Thymus (tissue), 11 donors: ENCODE measurements around the gene CD226. TPM values are rescaled to one million over a fixed set of nuclear protein-coding genes. Genes with fewer than 3 reads are reported as not detected.
"Not testable (repeated sequence)": the region's sequence is repeated elsewhere in the genome, so short reads cannot be mapped to it uniquely, and the experiment has no call there.

Experiments used
- DNase-seq, 9 donors: peaks; one replicate each; pipeline ENCODE4 v3.0.0-alpha.2; 2013; ENCODE audit warnings: low spot score in 9 of 9, low read depth in 6 of 9, missing footprints in 1 of 9
- H3K27ac ChIP-seq, 2 donors: one replicate each; pipeline ENCODE4 v1.5.1; 2013; ENCODE audit warnings: control low read depth in 1 of 2, low read depth in 1 of 2, low read length in 1 of 2, mild to moderate bottlenecking in 1 of 2, moderate library complexity in 1 of 2
- H3K27me3 ChIP-seq, 2 donors: one replicate each; pipeline ENCODE4 v1.5.1; 2013; ENCODE audit warnings: low read length in 1 of 2; ENCODE audit not compliant: control insufficient read depth in 2 of 2, insufficient read depth in 1 of 2
- H3K36me3 ChIP-seq, 2 donors: one replicate each; pipeline ENCODE4 v1.5.1; 2013; ENCODE audit warnings: low read length in 1 of 2, mild to moderate bottlenecking in 1 of 2, moderate library complexity in 1 of 2; ENCODE audit not compliant: control insufficient read depth in 2 of 2, insufficient read depth in 2 of 2
- H3K4me1 ChIP-seq, 2 donors: one replicate each; pipeline ENCODE4 v1.5.1; 2013; ENCODE audit warnings: low read length in 2 of 2; ENCODE audit not compliant: control insufficient read depth in 2 of 2, insufficient read depth in 2 of 2
- H3K4me3 ChIP-seq, 2 donors: one replicate each; pipeline ENCODE4 v1.5.1; 2013; ENCODE audit warnings: low read length in 2 of 2, control low read depth in 1 of 2, mild to moderate bottlenecking in 1 of 2
- H3K9me3 ChIP-seq, 2 donors: one replicate each; pipeline ENCODE4 v1.5.1; 2013; ENCODE audit warnings: low read length in 1 of 2, mild to moderate bottlenecking in 1 of 2; ENCODE audit not compliant: control insufficient read depth in 2 of 2, insufficient read depth in 1 of 2
- WGBS: extraction: QIAGEN DNeasy Blood & Tissue Kit; methylation state at CpG from one replicate; pipeline ENCODE4 v1.1.7; 2013; 5-methylcytosine and 5-hydroxymethylcytosine counted together
- polyA plus RNA-seq: library from polyadenylated mRNA; stranded (reverse); fragments of 200-250 nt; gene quantifications from one replicate; pipeline ENCODE4 v1.2.3, GENCODE V29; 2013
- total RNA-seq: library from RNA; stranded (reverse); fragments of 120-200 nt; gene quantifications from one replicate; pipeline ENCODE4 v1.2.4, GENCODE V29; 2013
- donor health status: healthy.

Gene CD226
- total and polyA plus RNA-seq, 2 donors, result 4.1 to 16.7 TPM

- Histone ChIP-seq H3K27ac (no peak overlapping the region), H3K9me3 (peaks cover 0 to 3% of the 10 kb centered on the region in 2 donors), H3K36me3 (peaks cover 0 to 5% of the 10 kb centered on the region in 2 donors), H3K4me3 (no peak overlapping the region), H3K27me3 (no peaks in the 10 kb centered on the region), H3K4me1 (peaks cover 0 to 3% of the 10 kb centered on the region in 2 donors)
- DNase-seq, result no peak
- WGBS, result 41% methylated on average over 2 of the region's 2 CpGs
These were observed 34.3 kb upstream of the CD226 start for GRCh38 chr18:69981948-69982347.

DNA sequence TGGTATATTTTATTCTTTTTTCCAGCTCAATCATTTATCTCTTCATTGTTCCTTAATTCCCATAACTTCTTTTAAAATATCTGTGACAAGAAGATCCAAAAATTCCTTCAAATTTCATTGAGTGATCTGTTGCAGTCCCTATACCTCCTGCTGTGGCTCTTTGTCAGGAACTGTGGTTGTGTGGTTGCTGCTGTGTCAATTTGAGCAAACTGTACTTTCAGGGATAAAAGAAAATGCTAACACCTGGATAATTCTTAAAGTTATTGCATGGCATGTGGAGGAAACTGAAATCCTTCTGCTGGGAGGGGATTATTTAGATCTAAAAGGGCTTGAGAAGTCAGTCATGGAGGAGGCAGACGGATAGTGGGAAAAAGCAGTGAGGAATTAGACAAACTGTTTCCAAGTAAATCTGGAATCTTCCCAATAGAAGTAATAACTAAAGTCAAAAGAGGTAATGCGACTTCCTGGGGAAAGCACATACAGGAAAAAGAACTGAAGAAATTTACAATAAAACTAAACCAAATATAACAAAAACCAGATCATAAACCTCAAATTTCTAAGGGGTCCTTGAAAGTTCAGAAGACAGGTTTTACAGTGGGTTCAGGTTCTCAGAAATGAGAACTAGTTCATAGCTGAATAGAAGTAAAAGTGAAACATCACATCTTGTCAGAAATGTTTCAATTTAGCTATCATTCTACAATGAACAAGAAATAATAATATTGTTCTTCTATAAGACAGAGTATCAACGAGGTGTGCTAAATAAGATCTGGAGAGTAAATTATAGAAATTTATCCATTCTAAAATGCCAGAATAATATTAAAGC lies 33.5 kb upstream of the CD226 start:
- 90% methylated on average over 3 of the region's 3 CpGs for WGBS
- H3K9me3 ChIP-seq, result peaks cover 0 to 9% of the 10 kb centered on the region in 2 donors
- no peak overlapping the region for H3K27ac ChIP-seq
- H3K4me1 ChIP-seq, result peaks cover 0 to 3% of the 10 kb centered on the region in 2 donors
- H3K27me3 ChIP-seq, result no peaks in the 10 kb centered on the region
- DNase-seq, result no peak
- peaks cover 0 to 5% of the 10 kb centered on the region in 2 donors for H3K36me3 ChIP-seq
- no peak overlapping the region for H3K4me3 ChIP-seq

- no peak for DNase-seq
- peaks cover 0 to 10% of the 10 kb centered on the region in 2 donors for H3K9me3 ChIP-seq
- H3K4me3 ChIP-seq, result no peak overlapping the region
- no peak overlapping the region for H3K27ac ChIP-seq
- 68% methylated on average over 4 of the region's 4 CpGs for WGBS
- H3K27me3 ChIP-seq, result no peaks in the 10 kb centered on the region
- H3K36me3 ChIP-seq, result peaks cover 0 to 5% of the 10 kb centered on the region in 2 donors
- H3K4me1 ChIP-seq, result peaks cover 0 to 3% of the 10 kb centered on the region in 2 donors
These were observed 32.8 kb upstream of the CD226 start for GRCh38 chr18:69980509-69980908.

DNA sequence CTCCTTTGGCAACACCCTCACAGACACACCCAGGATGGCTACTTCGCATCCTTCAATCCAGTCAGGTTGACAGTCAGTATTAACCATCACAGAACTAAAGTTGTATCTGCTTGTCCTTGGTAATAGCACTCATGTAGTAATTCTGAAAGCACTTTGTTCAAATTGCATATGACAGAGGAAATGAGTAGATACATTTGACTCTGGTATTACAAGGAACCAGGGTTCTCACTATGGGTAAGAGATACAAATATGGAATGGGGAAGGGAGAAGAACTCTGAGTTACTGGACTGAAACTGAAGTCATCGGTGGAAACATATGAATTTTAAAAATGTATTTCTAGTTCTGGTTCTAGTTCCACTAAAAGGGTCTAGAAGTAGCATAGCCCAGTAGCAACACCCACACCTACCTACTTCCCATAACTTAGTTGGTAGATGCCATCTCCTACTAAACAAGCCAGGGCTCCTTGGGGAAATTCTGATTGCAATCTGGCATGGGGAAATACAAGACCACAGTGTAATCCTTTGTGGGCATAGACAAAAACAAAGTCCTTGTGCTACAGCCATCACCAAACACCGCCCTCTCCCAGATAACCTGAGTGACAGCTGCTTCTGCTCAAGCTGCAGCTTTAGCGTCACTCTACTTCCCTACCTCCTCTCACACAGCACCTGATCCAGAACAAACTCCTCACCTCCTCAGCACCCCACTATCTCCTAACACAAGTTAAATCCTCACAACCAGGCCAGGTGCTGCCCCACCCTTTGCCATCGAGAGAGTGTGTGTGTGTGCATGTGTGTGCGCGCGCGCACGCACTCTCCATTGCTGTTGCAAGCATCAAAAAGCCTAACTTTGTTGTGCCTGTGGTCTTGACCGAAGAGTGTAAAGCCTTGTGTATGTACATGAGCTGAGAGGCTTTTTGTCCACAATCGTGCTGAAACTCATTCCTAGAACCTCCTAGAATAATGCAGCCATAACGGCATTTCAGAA lies 31.4 kb upstream of the CD226 start:
- H3K9me3 ChIP-seq, result peaks cover 0 to 10% of the 10 kb centered on the region in 2 donors
- WGBS, result 94% methylated on average over 13 of the region's 13 CpGs
- peaks cover 0 to 4% of the 10 kb centered on the region in 2 donors for H3K36me3 ChIP-seq
- H3K27me3 ChIP-seq, result no peaks in the 10 kb centered on the region
- no peak overlapping the region for H3K27ac ChIP-seq
- no peak overlapping the region for H3K4me3 ChIP-seq
- DNase-seq, result peak in 1 of 9 donors; percentile 10
- peaks cover 0 to 3% of the 10 kb centered on the region in 2 donors for H3K4me1 ChIP-seq

- WGBS, result 96% methylated on average over 4 of the region's 4 CpGs
These were observed 27.6 kb upstream of the CD226 start for GRCh38 chr18:69975294-69975693.

DNA sequence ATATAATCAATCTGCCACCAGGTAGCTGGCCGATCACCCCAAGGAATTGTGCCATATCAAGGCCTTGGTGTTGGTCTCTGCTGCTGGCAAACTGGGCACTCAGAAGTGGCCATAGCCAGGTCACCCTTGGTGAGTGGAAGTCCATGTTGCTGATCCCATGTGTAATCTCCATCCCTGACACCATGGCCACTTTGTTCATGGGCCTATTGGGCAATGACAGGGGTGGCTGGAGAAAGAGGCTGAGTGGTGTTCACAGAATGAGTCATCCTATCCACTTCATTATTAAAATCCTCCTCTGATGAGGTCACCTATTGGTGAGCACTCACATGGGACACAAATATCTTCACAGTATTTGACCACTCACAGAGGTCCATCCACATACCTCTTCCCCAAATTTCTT lies 26.7 kb upstream of the CD226 start:
- Histone ChIP-seq H3K4me1 (no peaks in the 10 kb centered on the region), H3K36me3 (no peaks in the 10 kb centered on the region), H3K27me3 (no peaks in the 10 kb centered on the region), H3K9me3 (peaks cover 0 to 10% of the 10 kb centered on the region in 2 donors), H3K4me3 (no peak overlapping the region), H3K27ac (no peak overlapping the region)
- WGBS, result 96% methylated on average over 1 of the region's 1 CpG
- DNase-seq, result no peak

More at GRCh38 chr18:69975294-69975693, 27.6 kb upstream of the CD226 start:
- not testable (repeated sequence) for H3K4me3 ChIP-seq, H3K9me3 ChIP-seq, H3K27ac ChIP-seq, H3K36me3 ChIP-seq, H3K27me3 ChIP-seq, H3K4me1 ChIP-seq, DNase-seq

DNA sequence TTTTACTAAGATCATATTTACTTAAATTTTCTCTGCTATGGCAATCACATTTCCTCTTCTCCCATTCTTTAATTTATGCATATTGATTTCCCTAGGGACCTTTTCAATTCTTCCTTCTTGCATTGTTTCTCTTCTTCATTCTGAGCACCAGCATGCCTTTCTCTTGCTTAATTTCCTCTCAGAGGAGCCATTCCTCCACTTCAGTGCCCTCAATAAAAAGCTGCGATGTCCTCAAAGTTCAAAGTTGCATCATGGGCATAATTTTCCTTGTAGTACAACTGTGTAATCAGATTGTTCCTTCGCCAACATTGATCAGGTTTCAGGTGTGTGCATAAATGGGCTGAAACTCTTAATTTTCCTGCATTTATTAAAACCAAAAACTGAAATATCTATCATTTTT lies 21.8 kb upstream of the CD226 start:
- no peak for DNase-seq
- Histone ChIP-seq H3K27ac (no peak overlapping the region), H3K27me3 (no peaks in the 10 kb centered on the region), H3K9me3 (no peaks in the 10 kb centered on the region), H3K4me3 (no peak overlapping the region), H3K4me1 (peaks cover 2 to 14% of the 10 kb centered on the region in 2 donors), H3K36me3 (no peaks in the 10 kb centered on the region)
- WGBS, result 95% methylated on average over 2 of the region's 2 CpGs

DNA sequence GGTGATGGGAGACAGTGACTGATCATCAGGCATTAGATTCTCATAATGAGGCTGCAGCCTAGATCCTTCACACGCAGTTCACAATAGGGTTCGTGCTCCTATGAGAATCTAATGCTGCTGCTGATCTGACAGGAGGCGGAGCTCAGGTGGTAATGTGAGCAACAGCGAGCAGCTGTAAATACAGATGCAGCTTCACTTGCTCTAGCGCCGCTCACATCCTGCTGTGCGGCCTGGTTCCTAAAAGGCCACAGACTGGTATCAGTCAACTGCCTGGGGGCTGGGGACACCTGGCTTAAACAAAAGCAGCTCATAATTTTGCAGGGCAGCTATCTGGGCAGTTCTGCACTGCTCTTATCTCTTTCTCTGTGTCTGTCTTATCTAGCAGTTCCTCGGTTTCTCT lies 20.4 kb upstream of the CD226 start:
- 34% methylated on average over 8 of the region's 8 CpGs for WGBS
- Histone ChIP-seq H3K36me3 (no peaks in the 10 kb centered on the region), H3K27ac (peak overlapping the region in 1 of 2 donors; percentile 63), H3K27me3 (no peaks in the 10 kb centered on the region), H3K4me3 (no peak overlapping the region), H3K9me3 (no peaks in the 10 kb centered on the region), H3K4me1 (peaks cover 2 to 14% of the 10 kb centered on the region in 2 donors)
- peak in 7 of 9 donors; percentile 39 to 88 (median 62) for DNase-seq

GRCh38 chr18:69963196-69963595 lies 15.5 kb upstream of the CD226 start:
- Histone ChIP-seq H3K27me3 (no peaks in the 10 kb centered on the region), H3K9me3 (no peaks in the 10 kb centered on the region), H3K27ac (no peak overlapping the region), H3K4me3 (no peak overlapping the region), H3K4me1 (peaks cover 2 to 22% of the 10 kb centered on the region in 2 donors), H3K36me3 (no peaks in the 10 kb centered on the region)
- no peak for DNase-seq
- WGBS, result 96% methylated on average over 4 of the region's 4 CpGs
